Measurements from ENCODE around the gene KCNA10.

Gene KCNA10

DNA sequence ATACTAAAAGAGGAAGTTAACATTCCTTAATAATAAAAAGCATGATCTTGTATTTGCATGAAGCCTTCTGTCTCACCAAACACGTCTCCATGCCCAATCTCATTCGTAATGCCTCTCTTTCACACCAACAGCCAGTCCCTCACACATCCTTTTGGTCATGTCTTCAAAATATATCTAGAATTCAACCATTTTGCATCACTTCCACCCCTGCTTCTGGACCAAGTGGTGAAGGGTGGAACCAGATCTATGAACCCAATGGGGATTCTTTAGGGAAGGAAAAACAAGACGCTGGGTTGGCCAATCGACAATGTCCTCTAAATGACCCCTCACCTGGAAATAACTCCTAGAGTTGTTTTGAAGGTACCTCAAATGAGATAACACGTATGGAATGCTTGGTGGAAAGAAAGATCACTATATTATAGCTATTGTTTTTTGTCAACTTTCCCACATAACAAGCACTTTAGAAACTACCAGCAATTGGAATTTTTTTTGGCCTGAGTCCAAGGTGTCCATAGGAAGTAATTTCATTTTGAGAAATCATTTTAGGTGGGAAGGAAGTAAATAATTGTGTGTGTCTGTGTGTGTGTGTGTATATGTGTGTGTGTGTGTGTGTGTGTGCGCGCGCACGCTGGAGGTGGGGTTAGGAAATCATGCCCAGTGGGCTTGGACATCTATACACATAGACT, at the start of gene KCNA10:
KCNA10 (minus strand) TSS at position 51 of the 686 bp plus-strand sequence. CDS start 388 bp downstream, outside the sequence.
- DNase-seq (ENCODE audit: low read depth in 3 of 3) = no peak

DNA sequence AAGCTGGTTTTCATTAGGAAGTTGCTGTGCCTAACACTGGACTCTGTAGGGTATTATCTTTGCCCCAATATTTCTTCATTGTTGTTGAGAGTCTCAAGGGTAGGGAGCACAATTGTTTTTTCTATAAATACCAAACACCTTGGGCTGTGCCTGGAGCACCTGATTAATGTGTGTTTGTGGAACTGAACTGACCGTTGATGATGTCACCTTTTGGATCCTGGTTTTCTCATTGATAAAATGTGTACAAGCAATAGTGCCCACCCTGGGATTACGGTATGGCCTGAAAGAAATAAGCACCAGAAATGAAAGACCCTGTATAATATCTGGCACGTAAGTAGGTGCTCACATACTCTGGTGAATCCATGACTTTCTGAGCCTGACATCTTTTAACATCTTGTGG, 47.9 kb upstream of the KCNA10 start:
- DNase-seq (ENCODE audit: low read depth in 3 of 3) = no peak

DNA sequence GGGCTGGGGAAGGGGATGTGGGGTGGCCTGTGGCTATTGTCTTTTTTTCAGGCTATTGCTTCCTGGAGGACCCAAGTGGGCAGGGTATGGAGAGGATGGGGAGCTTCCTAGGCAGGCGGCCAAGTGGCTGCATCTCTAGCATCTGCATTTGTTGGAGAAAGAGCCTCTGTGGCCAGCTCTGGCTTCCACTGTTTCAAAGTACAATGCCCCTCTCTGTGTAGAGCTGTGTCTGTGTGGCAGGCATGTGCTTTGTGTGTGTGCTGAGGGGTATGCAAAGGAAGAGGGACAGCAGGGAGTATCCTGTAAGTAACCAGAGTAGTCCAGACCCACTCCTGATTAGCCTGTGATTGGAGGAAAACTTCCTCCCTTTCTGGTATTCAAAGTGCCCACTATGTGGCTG, 46.6 kb upstream of the KCNA10 start:
- no peak for DNase-seq (ENCODE audit: low read depth in 3 of 3)

DNA sequence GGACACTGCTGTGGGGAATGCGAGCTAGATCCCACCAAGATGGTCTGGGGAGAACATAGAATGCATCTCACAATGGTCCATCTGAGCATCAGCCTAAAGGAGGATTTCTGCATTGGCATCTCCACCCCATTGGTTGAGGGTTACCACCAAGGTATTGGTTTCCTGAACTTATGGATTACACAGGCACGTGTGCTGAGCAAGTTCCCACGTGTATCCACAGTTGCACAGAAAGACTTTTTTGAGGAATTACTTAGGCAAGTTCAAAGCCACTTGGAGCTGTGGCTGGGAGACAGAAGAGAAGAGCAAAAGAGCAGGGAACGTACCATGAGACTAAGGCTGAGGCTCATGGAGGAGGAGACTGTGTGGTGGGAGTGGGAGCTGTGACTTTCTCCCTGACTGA, 44.1 kb upstream of the KCNA10 start:
- DNase-seq (ENCODE audit: low read depth in 3 of 3) = no peak

DNA sequence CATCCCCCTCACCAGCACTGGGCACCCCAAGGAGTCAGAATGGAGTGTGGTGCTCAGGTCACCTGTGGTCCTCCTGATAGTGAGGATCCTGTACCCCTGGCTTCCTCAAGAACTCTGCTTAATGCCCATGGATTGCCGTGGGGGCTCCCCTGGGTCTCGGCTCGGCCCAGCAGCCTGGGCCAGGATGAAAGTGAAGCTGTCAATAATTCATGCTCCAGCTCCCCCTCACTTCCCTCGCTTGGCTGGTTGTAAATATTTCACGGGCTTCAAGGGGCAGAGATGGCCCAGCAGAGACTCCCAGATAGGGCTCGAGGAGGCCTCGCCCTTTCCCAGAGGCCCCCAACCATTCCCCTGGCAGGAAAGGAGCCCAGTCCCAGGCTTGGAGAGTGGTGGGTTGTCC, 42.6 kb upstream of the KCNA10 start:
- no peak for DNase-seq (ENCODE audit: low read depth in 3 of 3)

DNA sequence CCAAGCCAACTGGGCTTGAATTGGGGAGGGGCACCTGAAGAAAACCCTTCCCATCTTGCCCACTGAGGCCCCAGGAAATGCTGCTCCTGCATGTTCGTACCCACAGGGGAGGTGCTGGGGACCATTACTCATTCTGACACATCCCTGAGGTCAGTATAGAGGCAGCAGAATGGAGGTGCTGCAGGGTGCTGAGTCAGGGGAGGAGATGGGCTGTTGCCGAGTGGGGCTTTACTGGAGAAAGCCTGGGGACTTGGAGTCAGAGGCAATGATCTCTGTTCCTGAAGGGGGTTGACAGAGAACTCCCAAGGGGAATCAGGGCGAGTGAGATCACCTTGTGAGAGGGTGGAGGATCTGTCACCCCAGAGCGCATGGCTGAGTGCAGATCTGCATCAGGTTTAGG, 40.2 kb upstream of the KCNA10 start:
- DNase-seq (ENCODE audit: low read depth in 3 of 3) = no peak

DNA sequence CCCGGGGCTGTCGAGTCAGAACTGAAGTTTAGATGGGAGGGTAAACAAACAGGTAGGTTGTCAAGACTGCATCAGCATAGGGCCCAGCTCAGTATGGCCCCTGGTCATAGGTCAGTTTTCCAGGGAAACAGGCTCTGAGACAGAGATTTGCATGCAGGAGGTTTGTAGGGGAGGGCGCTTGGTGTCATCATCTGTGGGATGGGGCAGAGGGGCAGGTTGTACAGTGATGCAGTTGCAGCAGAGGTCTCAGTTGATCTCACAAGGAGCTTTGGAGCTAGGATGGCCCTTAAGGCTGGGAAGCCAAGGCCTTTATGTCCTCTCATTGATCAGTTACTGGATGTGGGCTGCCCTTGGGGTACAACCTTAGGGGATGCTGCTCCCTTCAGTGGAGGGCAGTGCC, 38.5 kb upstream of the KCNA10 start:
- no peak for DNase-seq (ENCODE audit: low read depth in 3 of 3)

DNA sequence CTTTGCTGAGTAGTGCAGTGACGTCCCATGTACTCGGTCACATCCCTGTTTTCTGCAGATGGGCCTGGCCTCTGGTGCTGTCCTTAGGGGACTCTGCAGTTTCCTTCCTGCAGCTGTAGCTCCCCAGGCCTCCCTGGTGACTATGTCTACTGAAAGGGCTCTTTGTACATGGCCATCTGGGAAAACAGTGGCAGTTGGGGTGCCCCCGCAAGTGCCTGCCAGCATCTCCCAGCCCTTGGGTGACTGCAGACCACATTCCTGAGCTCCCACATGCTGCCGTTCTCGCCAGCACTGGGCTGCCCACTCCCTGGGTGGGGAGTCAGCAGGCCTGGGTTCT, 37.5 kb upstream of the KCNA10 start:
- DNase-seq (ENCODE audit: low read depth in 3 of 3) = no peak

DNA sequence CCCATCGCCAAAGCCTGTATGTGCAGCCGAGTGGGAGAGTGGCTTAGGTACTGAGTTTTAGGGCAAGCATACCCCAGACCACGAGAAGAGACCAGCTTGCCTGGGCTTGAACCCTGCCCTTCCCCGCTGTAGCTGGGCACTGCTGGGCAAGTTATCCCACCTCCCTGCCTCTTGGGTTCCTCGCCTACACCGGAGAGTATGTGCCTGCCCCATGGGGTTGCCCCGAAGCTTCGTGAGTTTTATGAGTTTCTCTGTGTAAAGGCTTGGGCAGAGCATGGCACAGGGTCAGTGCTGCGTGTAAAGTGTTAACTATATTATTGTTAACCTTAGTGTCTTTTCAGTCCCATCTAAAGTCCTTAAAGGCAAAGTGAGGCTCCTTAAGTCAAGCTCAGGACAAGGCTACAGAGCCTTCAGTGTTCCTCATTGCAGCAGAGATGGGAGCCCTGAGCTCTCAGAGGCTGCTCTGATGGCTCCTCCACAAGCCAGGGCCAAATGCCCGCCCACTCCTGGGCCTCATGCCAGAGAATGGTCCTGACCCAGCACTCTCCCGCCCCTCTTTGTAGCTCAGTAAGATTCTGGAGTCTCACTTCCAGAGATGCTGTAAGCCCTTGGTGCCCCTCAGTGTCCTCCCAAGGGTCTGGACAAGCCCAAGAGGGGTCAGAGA, 37.0 kb upstream of the KCNA10 start:
- DNase-seq (ENCODE audit: low read depth in 3 of 3) = no peak

DNA sequence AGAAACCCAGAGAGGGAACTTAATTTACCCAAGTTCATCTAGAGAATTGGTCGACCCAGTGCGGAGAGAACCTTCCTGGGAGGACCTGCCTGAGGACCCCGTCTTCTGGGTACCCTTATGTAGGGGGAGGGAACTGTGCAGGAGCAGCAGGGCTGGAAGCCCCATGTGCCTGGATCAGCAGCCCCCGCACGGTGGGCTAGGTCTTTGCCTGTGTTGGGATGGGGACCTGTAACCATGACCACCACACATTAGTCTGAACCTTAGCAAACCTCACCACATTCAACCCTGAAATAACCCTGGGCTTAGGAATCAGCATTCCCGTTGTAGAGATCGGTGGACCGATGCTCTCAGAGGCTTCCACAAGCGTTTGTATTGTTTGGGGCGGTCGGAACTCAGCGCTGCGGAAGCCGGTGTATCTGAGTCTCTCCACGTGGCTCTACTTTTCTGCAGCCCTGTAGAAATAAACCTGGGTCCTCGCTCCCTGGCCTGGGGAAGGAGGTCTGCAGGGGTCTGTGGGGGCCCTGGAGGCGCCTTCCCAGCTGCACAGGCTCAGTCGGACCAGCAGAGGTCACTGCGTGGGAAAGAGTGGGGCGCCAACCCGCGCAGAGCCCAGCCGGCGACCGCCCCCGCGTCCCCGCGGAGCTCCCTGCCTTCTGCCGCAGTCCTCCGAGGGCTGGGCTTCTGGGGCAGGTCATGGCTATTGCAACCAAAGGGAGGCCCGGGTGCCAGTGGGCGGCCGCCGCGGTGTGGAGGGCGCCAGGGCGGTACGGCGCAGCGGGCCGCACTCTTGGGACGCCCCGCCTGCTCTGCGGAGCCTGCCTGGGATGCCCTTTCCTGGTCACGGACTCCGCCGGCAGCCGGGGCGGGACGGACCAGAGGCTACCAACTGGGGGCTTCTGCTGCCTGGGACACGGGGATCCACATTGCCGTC, 36.2 kb upstream of the KCNA10 start:
- peak; percentile 33 to 45 (median 38) for DNase-seq (ENCODE audit: low read depth in 3 of 3)

DNA sequence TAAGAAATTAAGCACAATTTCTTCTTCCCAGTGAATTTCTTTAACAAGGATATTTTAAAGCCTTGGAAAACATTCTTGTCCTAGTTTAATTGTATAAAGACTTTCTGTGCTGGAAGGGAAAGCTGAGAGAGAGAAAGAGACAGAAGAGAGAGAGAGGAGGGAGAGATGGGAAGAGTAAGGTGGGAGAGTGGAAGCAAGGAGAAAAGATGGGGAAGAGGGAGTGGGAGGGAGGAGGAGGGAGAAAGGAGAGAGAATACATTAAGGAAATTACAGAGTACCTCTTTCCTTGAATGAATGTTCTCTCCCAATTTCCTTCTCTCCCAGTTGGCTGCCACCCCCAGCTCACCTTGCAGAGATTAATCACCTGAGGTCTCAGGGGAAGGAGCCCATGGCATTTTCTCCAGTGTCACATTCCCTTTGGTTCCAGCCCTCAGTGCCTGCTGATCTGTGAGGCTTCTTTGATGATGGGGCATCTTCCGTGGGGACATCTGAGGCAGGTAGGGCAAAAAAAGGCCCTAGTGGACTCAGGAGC, 32.4 kb upstream of the KCNA10 start:
- no peak for DNase-seq (ENCODE audit: low read depth in 3 of 3)

DNA sequence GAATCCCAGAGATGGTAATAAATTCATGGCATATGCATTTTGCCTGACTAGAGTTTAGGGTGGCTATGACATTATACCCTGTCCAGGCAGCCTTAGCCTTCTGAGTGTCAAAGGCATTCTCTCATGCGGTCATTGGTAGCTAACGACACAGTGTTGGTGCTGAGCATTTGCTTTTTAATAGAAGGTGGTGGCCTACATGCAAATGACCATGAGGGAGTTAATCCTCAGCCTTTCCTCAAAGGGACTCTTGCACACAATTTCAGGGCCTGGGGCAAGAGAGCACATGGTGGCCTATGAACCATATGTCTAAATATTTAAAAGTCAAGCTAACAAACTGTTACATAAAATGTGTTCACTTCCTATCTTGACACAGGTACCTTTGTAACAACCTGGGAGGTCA, 30.9 kb upstream of the KCNA10 start:
- no peak for DNase-seq (ENCODE audit: low read depth in 3 of 3)

DNA sequence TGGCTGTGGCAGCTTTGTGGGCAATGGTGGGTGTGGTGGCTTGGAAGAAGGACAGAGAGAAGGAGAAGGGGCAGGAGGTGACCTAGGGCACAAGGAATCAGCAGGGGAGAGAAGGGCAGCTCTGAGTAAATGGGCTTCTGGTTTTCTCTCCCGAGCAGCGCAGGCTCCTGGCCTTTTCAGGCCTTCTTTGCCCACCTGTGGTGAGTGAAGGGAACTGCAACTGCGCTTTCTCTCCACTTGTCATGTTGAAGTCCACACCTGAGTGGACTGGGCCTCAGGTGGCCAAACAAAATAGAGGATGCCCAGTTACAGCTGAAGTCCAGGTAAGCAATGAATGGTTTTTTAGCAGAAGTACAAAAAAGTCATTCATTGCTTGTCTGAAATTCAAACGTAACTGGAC, 29.4 kb upstream of the KCNA10 start:
- no peak for DNase-seq (ENCODE audit: low read depth in 3 of 3)

DNA sequence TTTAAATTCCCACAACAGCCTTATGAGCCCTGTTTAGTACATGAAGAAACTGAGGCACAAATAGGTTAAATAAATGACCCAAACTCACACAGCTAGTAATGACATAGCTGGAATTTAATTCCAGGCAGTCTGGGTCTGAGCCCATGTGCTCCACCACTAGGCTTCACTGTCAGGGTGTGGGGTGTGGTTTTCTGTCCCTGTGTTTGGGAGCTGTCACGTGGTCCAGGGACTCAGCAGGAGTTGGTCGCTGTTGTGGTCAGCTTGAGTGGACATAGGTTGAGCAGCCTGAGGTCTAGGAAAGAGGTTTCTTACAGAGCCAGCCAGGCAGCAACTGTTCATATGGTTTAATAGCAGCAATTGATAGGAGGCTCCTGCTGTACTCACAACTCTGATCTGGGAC, 28.0 kb upstream of the KCNA10 start:
- DNase-seq (ENCODE audit: low read depth in 3 of 3) = no peak

DNA sequence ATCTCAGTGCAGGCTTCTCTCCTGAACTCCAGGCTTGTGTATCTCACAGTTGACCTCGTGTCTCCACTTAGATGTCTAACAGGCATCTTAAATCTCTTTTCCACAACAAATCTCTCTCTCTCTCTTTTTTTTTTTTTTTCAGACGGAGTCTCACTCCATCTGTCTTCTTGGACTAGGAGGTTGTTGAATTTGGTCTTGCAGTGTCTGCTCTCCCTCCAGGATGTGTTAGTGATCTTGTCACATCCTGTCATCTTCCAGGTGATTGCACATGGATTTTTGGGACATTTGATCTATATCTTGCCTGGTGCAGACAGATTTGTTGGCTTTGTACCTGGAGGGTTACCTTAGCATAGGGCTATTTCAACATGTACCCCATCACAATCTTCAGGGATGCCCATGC, 26.5 kb upstream of the KCNA10 start:
- no peak for DNase-seq (ENCODE audit: low read depth in 3 of 3)

DNA sequence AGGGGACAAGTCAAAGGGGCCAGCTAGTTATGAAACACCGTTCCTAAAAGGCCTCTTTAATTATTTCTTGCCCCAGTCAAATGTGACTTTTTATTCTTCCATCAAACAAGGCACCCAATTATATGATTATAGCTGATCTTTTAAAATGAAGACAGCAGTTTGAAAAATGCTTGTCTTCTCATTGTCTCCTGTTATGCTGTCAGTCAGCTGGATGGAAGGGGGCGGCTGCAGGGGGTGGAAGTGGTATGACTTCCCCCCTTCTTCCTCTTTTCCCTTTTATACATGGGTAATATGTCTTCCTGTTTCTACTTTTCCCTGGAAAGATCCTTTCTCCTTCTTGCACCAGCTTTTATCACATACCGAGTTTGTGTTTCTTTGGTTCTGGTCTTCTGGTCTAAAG, 25.8 kb upstream of the KCNA10 start:
- DNase-seq (ENCODE audit: low read depth in 3 of 3) = no peak

DNA sequence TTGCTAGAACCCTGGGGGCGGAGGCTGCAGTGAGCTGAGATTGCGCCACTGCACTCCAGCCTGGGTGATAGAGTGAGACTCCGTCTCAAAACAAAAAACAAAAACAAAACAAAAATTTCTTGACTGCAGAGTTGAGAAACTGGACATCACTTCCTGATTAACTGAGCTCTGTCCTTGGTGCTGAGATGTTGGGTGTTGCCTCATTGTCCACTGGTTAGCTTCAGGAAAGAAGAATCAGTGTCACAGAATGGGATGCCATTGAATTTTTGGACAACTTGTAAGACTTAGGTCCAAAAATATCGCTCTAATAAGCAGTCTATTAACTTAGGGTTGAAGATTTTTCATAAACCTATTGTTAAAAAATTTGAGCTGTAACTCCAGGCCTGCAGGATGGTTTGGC, 23.8 kb upstream of the KCNA10 start:
- DNase-seq (ENCODE audit: low read depth in 3 of 3) = no peak

DNA sequence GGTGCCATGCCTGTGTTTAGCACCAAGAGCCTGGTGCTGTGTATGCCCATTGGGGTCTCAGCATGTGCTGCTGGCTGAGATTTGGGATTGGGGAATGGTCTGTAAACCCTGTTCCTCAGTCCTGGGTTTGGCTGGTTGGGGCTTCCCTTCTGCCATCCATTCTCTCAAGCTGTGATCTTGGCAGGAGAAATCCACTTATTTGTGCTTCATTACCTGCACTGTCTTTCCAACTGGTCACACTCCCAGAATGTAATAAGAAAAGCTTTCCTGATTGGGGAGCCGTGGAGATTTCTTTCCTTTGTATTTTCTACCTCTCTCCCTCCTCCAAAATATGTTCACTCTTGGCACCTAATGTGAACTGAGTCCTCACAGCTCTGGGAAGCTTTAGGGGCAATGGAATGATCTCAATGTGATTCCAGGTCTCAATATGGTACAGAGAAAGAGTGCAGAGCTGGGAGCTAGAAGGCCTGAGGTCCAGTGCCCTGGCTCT, 23.0 kb upstream of the KCNA10 start:
- DNase-seq (ENCODE audit: low read depth in 3 of 3) = no peak

DNA sequence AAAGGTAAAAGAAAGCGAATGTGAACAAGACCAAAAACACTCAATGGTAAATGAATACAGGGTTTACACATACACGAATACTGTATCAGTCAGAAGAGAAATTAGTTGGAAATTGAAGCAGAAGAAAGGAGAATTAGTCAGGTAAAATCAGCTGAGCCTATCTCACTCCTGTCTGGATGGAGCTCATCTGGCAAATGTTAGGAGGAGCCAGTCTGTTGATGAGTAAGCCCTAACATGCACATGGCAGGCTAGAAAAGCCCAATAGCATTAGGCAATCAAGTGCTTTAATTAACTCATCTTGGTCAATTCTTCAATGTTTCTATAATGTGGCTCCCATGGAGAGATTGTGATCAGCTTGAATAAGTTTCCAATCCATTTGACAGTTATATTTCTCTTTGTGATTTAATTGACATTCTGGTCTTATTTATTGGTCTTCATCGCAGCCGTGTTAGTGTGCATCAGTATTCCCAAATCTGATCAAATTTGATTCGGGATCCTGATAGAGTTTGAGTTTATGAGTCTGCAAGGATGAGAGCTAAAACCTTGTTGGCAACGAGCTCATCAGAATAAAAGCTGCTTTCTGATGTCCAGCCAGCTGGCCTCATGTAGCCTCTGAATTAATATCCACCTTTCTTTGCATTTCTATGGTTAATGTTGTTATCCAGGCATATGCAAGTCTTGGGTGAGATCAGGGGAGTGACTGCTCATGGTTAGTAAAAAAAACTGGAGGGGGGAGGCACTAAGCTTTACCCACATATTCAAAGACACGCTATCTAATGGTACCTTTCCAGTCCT, 22.1 kb upstream of the KCNA10 start:
- no peak for DNase-seq (ENCODE audit: low read depth in 3 of 3)

DNA sequence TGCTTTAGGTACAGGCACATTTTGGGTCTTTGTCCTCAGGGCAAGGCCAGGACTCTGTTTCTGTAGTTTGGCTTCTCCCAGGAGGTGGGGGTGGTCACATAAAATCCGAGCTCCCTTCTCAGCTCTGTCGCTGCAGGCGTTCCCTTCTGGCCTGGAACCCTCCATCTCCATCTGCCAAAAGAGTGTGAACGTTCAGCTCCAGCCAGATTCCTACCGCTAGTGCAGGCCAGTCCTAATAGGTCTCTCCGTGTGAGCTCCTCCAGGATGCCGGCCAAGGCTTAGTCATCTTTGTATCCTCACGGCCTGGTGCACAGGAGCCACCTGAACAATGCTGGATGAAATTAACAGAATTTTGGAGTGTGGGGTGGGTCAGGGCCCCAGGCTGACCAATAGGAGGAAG, 19.9 kb upstream of the KCNA10 start:
- DNase-seq (ENCODE audit: low read depth in 3 of 3) = no peak

DNA sequence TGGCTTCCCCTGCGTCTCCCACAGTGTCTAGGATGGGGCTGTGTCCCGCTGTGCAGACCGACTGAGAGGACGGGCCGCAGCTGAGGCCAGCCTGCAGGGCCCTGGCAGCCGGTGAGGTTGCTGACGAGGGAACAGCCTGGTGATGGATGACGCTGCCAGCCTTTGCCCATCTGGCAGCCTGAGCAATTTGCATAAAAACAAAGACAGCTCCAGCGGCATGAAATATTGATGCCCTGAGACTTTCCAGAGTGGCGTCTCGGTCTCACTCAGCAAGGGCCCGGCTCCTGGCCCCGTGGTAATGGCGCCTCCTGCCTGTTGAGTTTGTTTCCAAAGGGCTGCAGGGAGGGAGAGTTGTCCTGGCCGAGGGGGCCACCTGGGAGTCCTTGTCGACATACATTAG, 19.1 kb upstream of the KCNA10 start:
- DNase-seq (ENCODE audit: low read depth in 3 of 3) = no peak

DNA sequence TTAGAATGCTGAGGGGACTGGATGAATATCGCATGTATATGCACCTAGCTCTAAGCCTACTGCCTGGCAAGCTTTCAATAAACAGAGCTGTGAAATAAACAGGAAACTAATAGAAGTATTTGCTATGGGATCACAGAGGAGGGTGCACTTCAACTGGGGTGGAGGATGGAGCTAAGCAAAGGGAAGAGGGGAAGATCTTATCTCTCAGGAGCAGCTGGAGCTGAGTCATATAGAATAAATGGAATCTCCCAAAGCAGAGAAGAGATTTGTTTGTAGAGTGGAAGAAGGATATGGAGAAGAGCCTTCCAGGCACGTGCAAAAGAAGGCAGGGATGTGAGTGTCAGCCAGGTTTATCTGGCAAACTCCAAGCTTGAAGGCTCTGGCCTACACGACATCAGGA, 17.0 kb upstream of the KCNA10 start:
- no peak for DNase-seq (ENCODE audit: low read depth in 3 of 3)

Data from stimulated activated CD4-positive, alpha-beta T cell treated with anti-CD3 and anti-CD28 coated beads, TNF-alpha, amount 100 ng/mL, for 4 hours (primary cell).